ENCODE measurements around the gene NCS1. TPM values are rescaled to one million over a fixed set of nuclear protein-coding genes. Genes with fewer than 3 reads are reported as not detected.
A peak's percentile ranks its signal among the peaks of the same experiment; 100 is the strongest.

The NCS1 gene
- total RNA-seq, 1 experiment from 2014 or later: not detected

- Histone ChIP-seq H3K4me2 (ENCODE audit: low read depth, low read length, poor library complexity, severe bottlenecking) (no peak overlapping the region), H3K27me3 (ENCODE audit: low read length) (no peaks in the 10 kb centered on the region), H3K79me2 (ENCODE audit: low read length) (no peaks in the 10 kb centered on the region), H3K4me1 (ENCODE audit: low read length) (peaks cover 3% of the 10 kb centered on the region), H4K20me1 (ENCODE audit: insufficient read depth, low read depth, low read length) (no peaks in the 10 kb centered on the region), H3K4me3 (ENCODE audit: low read length) (no peak overlapping the region), H2AFZ (ENCODE audit: low read length) (no peak overlapping the region), H3K9me2 (replicated peaks; ENCODE audit: insufficient read depth, low read length) (no peaks in the 10 kb centered on the region), H3K9ac (ENCODE audit: low read length) (no peak overlapping the region), H3K36me3 (ENCODE audit: insufficient read depth, low read length) (no peaks in the 10 kb centered on the region), H3K27ac (ENCODE audit: low read length) (no peak overlapping the region), H3K9me3 (ENCODE audit: low read length) (no peaks in the 10 kb centered on the region)
- DNase-seq: no peak
Measured at GRCh38 chr9:130233587-130233945, 61.4 kb downstream of the NCS1 start.

GRCh38 chr9:130234340-130235260 is 62.4 kb downstream of the NCS1 start:
- H3K27me3 ChIP-seq (ENCODE audit: low read length): no peaks in the 10 kb centered on the region
- no peak overlapping the region for H3K9ac ChIP-seq (ENCODE audit: low read length)
- no peak overlapping the region for H3K4me2 ChIP-seq (ENCODE audit: low read depth, low read length, poor library complexity, severe bottlenecking)
- H3K4me1 ChIP-seq (ENCODE audit: low read length): peaks cover 5% of the 10 kb centered on the region
- H3K4me3 ChIP-seq (ENCODE audit: low read length): no peak overlapping the region
- no peaks in the 10 kb centered on the region for H3K36me3 ChIP-seq (ENCODE audit: insufficient read depth, low read length)
- no peaks in the 10 kb centered on the region for H3K9me3 ChIP-seq (ENCODE audit: low read length)
- H2AFZ ChIP-seq (ENCODE audit: low read length): no peak overlapping the region
- no peak for DNase-seq
- no peaks in the 10 kb centered on the region for H4K20me1 ChIP-seq (ENCODE audit: insufficient read depth, low read depth, low read length)
- H3K79me2 ChIP-seq (ENCODE audit: low read length): no peaks in the 10 kb centered on the region
- no peaks in the 10 kb centered on the region for H3K9me2 ChIP-seq (replicated peaks; ENCODE audit: insufficient read depth, low read length)
- H3K27ac ChIP-seq (ENCODE audit: low read length): no peak overlapping the region

- no peaks in the 10 kb centered on the region for H3K36me3 ChIP-seq (ENCODE audit: insufficient read depth, low read length)
- peak; percentile 84 for DNase-seq
- H3K9me3 ChIP-seq (ENCODE audit: low read length): no peaks in the 10 kb centered on the region
- peaks cover 10% of the 10 kb centered on the region for H3K4me1 ChIP-seq (ENCODE audit: low read length)
- H3K9me2 ChIP-seq (replicated peaks; ENCODE audit: insufficient read depth, low read length): no peaks in the 10 kb centered on the region
- H4K20me1 ChIP-seq (ENCODE audit: insufficient read depth, low read depth, low read length): no peaks in the 10 kb centered on the region
- no peaks in the 10 kb centered on the region for H3K27me3 ChIP-seq (ENCODE audit: low read length)
- no peak overlapping the region for H3K27ac ChIP-seq (ENCODE audit: low read length)
- peak overlapping the region; percentile 39 for H3K4me2 ChIP-seq (ENCODE audit: low read depth, low read length, poor library complexity, severe bottlenecking)
- no peak overlapping the region for H2AFZ ChIP-seq (ENCODE audit: low read length)
- peak overlapping the region; percentile 17; the same call in 1 of the 2 replicates for H3K4me3 ChIP-seq (ENCODE audit: low read length)
- no peaks in the 10 kb centered on the region for H3K79me2 ChIP-seq (ENCODE audit: low read length)
- H3K9ac ChIP-seq (ENCODE audit: low read length): no peak overlapping the region
Measured at GRCh38 chr9:130235558-130236435, 63.6 kb downstream of the NCS1 start.

- peaks cover 10% of the 10 kb centered on the region for H3K4me1 ChIP-seq (ENCODE audit: low read length)
Measured at GRCh38 chr9:130236436-130236985, 64.3 kb downstream of the NCS1 start.

GRCh38 chr9:130237076-130237475 is 64.9 kb downstream of the NCS1 start:
- Histone ChIP-seq H3K36me3 (ENCODE audit: insufficient read depth, low read length) (no peaks in the 10 kb centered on the region), H3K27ac (ENCODE audit: low read length) (no peak overlapping the region), H3K9me2 (replicated peaks; ENCODE audit: insufficient read depth, low read length) (no peaks in the 10 kb centered on the region), H3K4me1 (ENCODE audit: low read length) (peaks cover 10% of the 10 kb centered on the region), H3K9ac (ENCODE audit: low read length) (no peak overlapping the region), H4K20me1 (ENCODE audit: insufficient read depth, low read depth, low read length) (no peaks in the 10 kb centered on the region), H3K4me2 (ENCODE audit: low read depth, low read length, poor library complexity, severe bottlenecking) (no peak overlapping the region), H3K79me2 (ENCODE audit: low read length) (no peaks in the 10 kb centered on the region), H2AFZ (ENCODE audit: low read length) (no peak overlapping the region), H3K9me3 (ENCODE audit: low read length) (no peaks in the 10 kb centered on the region), H3K4me3 (ENCODE audit: low read length) (no peak overlapping the region), H3K27me3 (ENCODE audit: low read length) (no peaks in the 10 kb centered on the region)
- DNase-seq: no peak

More at GRCh38 chr9:130236436-130236985, 64.3 kb downstream of the NCS1 start:
- Histone ChIP-seq H2AFZ (ENCODE audit: low read length) (no peak overlapping the region), H3K36me3 (ENCODE audit: insufficient read depth, low read length) (no peaks in the 10 kb centered on the region), H3K9ac (ENCODE audit: low read length) (no peak overlapping the region), H4K20me1 (ENCODE audit: insufficient read depth, low read depth, low read length) (no peaks in the 10 kb centered on the region), H3K4me2 (ENCODE audit: low read depth, low read length, poor library complexity, severe bottlenecking) (peak overlapping the region; percentile 39), H3K9me2 (replicated peaks; ENCODE audit: insufficient read depth, low read length) (no peaks in the 10 kb centered on the region), H3K4me3 (ENCODE audit: low read length) (no peak overlapping the region), H3K27ac (ENCODE audit: low read length) (no peak overlapping the region), H3K79me2 (ENCODE audit: low read length) (no peaks in the 10 kb centered on the region), H3K9me3 (ENCODE audit: low read length) (no peaks in the 10 kb centered on the region), H3K27me3 (ENCODE audit: low read length) (no peaks in the 10 kb centered on the region)
- DNase-seq: no peak

GRCh38 chr9:130237763-130238524 is 65.7 kb downstream of the NCS1 start:
- Histone ChIP-seq H3K27me3 (ENCODE audit: low read length) (no peaks in the 10 kb centered on the region), H3K36me3 (ENCODE audit: insufficient read depth, low read length) (no peaks in the 10 kb centered on the region), H3K4me2 (ENCODE audit: low read depth, low read length, poor library complexity, severe bottlenecking) (no peak overlapping the region), H3K4me1 (ENCODE audit: low read length) (peaks cover 13% of the 10 kb centered on the region), H3K9ac (ENCODE audit: low read length) (no peak overlapping the region), H4K20me1 (ENCODE audit: insufficient read depth, low read depth, low read length) (no peaks in the 10 kb centered on the region), H3K9me3 (ENCODE audit: low read length) (no peaks in the 10 kb centered on the region), H3K27ac (ENCODE audit: low read length) (no peak overlapping the region), H2AFZ (ENCODE audit: low read length) (no peak overlapping the region), H3K9me2 (replicated peaks; ENCODE audit: insufficient read depth, low read length) (no peaks in the 10 kb centered on the region), H3K4me3 (ENCODE audit: low read length) (no peak overlapping the region), H3K79me2 (ENCODE audit: low read length) (no peaks in the 10 kb centered on the region)
- DNase-seq: no peak

- Histone ChIP-seq H3K4me1 (ENCODE audit: low read length) (peaks cover 15% of the 10 kb centered on the region), H4K20me1 (ENCODE audit: insufficient read depth, low read depth, low read length) (no peaks in the 10 kb centered on the region), H3K9ac (ENCODE audit: low read length) (no peak overlapping the region), H3K4me2 (ENCODE audit: low read depth, low read length, poor library complexity, severe bottlenecking) (no peak overlapping the region), H3K9me3 (ENCODE audit: low read length) (no peaks in the 10 kb centered on the region), H3K9me2 (replicated peaks; ENCODE audit: insufficient read depth, low read length) (no peaks in the 10 kb centered on the region), H2AFZ (ENCODE audit: low read length) (no peak overlapping the region), H3K79me2 (ENCODE audit: low read length) (no peaks in the 10 kb centered on the region), H3K27ac (ENCODE audit: low read length) (no peak overlapping the region), H3K4me3 (ENCODE audit: low read length) (no peak overlapping the region), H3K27me3 (ENCODE audit: low read length) (no peaks in the 10 kb centered on the region), H3K36me3 (ENCODE audit: insufficient read depth, low read length) (no peaks in the 10 kb centered on the region)
- no peak for DNase-seq
Measured at GRCh38 chr9:130239363-130239695, 67.1 kb downstream of the NCS1 start.

All from Karpas-422 (cell line).